ENCODE results near the gene BRDT.

- TF ChIP-seq EZH2 (IDR thresholded peaks at IDR 0.05; ENCODE audit: borderline replicate concordance, low read depth, low read length, poor library complexity, severe bottlenecking) (no peak), CTCF (conservative IDR thresholded peaks at IDR 0.05; ENCODE audit: low read depth, low read length) (no peak)
Measured at GRCh38 chr1:91929250-91929649, 20.0 kb upstream of the BRDT start.
